Measurements from ENCODE around the gene HSBP1L1. TPM values are rescaled to one million over a fixed set of nuclear protein-coding genes. Genes with fewer than 3 reads are reported as not detected.

Gene HSBP1L1
- total and polyA plus RNA-seq, 2 of the 13 experiments (the other 11 are each of a cell fraction or from before 2014, with no cell fraction given) = 22.6 to 45.1 TPM

GRCh38 chr18:79985172-79985571, 20.7 kb downstream of the HSBP1L1 start (continued):
- TF ChIP-seq ZSCAN12 (CRISPR knock-in tag; IDR thresholded peaks at IDR 0.05) = no peak
- TF ChIP-seq, protein P1, sequence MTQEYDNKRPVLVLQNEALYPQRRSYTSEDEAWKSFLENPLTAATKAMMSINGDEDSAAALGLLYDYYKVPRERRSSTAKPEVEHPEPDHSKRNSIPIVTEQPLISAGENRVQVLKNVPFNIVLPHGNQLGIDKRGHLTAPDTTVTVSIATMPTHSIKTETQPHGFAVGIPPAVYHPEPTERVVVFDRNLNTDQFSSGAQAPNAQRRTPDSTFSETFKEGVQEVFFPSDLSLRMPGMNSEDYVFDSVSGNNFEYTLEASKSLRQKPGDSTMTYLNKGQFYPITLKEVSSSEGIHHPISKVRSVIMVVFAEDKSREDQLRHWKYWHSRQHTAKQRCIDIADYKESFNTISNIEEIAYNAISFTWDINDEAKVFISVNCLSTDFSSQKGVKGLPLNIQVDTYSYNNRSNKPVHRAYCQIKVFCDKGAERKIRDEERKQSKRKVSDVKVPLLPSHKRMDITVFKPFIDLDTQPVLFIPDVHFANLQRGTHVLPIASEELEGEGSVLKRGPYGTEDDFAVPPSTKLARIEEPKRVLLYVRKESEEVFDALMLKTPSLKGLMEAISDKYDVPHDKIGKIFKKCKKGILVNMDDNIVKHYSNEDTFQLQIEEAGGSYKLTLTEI (CRISPR knock-in tag; conservative IDR thresholded peaks at IDR 0.05) = no peak
- TF ChIP-seq JUN (CRISPR knock-in tag; IDR thresholded peaks at IDR 0.05) = 0 out of 2 replicates have a peak, but pooled peaks have one; percentile 24
- TF ChIP-seq ZNF878 (CRISPR knock-in tag; IDR thresholded peaks at IDR 0.05) = no peak
- TF ChIP-seq CCDC6 (CRISPR knock-in tag; IDR thresholded peaks at IDR 0.05) = no peak
- no peak for TF ChIP-seq ZNF564 (CRISPR knock-in tag; IDR thresholded peaks at IDR 0.05)
- TF ChIP-seq, protein P2, sequence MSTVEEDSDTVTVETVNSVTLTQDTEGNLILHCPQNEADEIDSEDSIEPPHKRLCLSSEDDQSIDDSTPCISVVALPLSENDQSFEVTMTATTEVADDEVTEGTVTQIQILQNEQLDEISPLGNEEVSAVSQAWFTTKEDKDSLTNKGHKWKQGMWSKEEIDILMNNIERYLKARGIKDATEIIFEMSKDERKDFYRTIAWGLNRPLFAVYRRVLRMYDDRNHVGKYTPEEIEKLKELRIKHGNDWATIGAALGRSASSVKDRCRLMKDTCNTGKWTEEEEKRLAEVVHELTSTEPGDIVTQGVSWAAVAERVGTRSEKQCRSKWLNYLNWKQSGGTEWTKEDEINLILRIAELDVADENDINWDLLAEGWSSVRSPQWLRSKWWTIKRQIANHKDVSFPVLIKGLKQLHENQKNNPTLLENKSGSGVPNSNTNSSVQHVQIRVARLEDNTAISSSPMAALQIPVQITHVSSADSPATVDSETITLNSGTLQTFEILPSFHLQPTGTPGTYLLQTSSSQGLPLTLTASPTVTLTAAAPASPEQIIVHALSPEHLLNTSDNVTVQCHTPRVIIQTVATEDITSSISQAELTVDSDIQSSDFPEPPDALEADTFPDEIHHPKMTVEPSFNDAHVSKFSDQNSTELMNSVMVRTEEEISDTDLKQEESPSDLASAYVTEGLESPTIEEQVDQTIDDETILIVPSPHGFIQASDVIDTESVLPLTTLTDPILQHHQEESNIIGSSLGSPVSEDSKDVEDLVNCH (CRISPR knock-in tag; IDR thresholded peaks at IDR 0.05) = no peak
- no peak for TF ChIP-seq AGO2 (optimal IDR thresholded peaks at IDR 0.05; ENCODE audit: low read depth, low read length)
- TF ChIP-seq, protein P3, sequence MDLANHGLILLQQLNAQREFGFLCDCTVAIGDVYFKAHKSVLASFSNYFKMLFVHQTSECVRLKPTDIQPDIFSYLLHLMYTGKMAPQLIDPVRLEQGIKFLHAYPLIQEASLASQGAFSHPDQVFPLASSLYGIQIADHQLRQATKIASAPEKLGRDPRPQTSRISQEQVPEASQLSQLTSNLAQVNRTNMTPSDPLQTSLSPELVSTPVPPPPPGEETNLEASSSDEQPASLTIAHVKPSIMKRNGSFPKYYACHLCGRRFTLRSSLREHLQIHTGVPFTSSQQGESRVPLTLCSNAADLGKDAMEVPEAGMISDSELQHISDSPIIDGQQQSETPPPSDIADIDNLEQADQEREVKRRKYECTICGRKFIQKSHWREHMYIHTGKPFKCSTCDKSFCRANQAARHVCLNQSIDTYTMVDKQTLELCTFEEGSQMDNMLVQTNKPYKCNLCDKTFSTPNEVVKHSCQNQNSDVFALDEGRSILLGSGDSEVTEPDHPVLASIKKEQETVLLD (CRISPR knock-in tag; IDR thresholded peaks at IDR 0.05; ENCODE audit: low read depth) = no peak
- no peak for TF ChIP-seq ZNF567 (CRISPR knock-in tag; IDR thresholded peaks at IDR 0.05; ENCODE audit: borderline replicate concordance)
- no peak for TF ChIP-seq ZNF17 (CRISPR knock-in tag; IDR thresholded peaks at IDR 0.05)
- no peak for TF ChIP-seq GABPA (IDR thresholded peaks at IDR 0.05; ENCODE audit: low read depth, low read length)
- TF ChIP-seq GABPA (CRISPR knock-in tag; IDR thresholded peaks at IDR 0.05; ENCODE audit: low read depth) = no peak
- TF ChIP-seq ZNF619 (CRISPR knock-in tag; IDR thresholded peaks at IDR 0.05) = no peak
- no peak for TF ChIP-seq ZNF260 (CRISPR knock-in tag; IDR thresholded peaks at IDR 0.05; ENCODE audit: borderline replicate concordance, low read depth)
- TF ChIP-seq TEAD2 (CRISPR knock-in tag; IDR thresholded peaks at IDR 0.05) = no peak
- TF ChIP-seq ZNF747 (CRISPR knock-in tag; IDR thresholded peaks at IDR 0.05; ENCODE audit: borderline replicate concordance) = no peak
- TF ChIP-seq SRSF9 (IDR thresholded peaks at IDR 0.05; ENCODE audit: borderline replicate concordance, insufficient read depth, low read depth, low read length, poor library complexity, severe bottlenecking) = no peak
- no peak for TF ChIP-seq ZNF121 (CRISPR knock-in tag; IDR thresholded peaks at IDR 0.05)
- no peak; the same call in 1 of the 2 replicates for TF ChIP-seq SP5 (CRISPR knock-in tag; IDR thresholded peaks at IDR 0.05; ENCODE audit: borderline replicate concordance, low read depth)
- TF ChIP-seq ZNF891 (CRISPR knock-in tag; IDR thresholded peaks at IDR 0.05) = no peak
- TF ChIP-seq, protein P4, sequence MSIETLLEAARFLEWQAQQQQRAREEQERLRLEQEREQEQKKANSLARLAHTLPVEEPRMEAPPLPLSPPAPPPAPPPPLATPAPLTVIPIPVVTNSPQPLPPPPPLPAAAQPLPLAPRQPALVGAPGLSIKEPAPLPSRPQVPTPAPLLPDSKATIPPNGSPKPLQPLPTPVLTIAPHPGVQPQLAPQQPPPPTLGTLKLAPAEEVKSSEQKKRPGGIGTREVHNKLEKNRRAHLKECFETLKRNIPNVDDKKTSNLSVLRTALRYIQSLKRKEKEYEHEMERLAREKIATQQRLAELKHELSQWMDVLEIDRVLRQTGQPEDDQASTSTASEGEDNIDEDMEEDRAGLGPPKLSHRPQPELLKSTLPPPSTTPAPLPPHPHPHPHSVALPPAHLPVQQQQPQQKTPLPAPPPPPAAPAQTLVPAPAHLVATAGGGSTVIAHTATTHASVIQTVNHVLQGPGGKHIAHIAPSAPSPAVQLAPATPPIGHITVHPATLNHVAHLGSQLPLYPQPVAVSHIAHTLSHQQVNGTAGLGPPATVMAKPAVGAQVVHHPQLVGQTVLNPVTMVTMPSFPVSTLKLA (IDR thresholded peaks at IDR 0.05) = peak; percentile 49
- no peak for TF ChIP-seq ZNF512 (CRISPR knock-in tag; IDR thresholded peaks at IDR 0.05)
- TF ChIP-seq ATF1 (CRISPR knock-in tag; IDR thresholded peaks at IDR 0.05) = no peak

Data from HepG2 (cell line).